Osteocyte (in vitro differentiated cells): ENCODE measurements around the gene GPR107. TPM values are rescaled to one million over a fixed set of nuclear protein-coding genes. Genes with fewer than 3 reads are reported as not detected.

Source experiments
- DNase-seq: peaks from one replicate; pipeline ENCODE4 v3.0.0; 2021; ENCODE audit warnings: mixed read lengths; ENCODE audit not compliant: unreplicated experiment; ENCODE audit errors: extremely low spot score
- H3K27ac Mint-ChIP-seq: one replicate; pipeline ENCODE4 v1.8.0; 2021; ENCODE audit warnings: mild to moderate bottlenecking, mixed read lengths; ENCODE audit not compliant: unreplicated experiment
- H3K27me3 Mint-ChIP-seq: one replicate; pipeline ENCODE4 v1.8.0; 2021; ENCODE audit warnings: mixed read lengths; ENCODE audit not compliant: unreplicated experiment
- H3K36me3 Mint-ChIP-seq: one replicate; pipeline ENCODE4 v1.8.0; 2021; ENCODE audit warnings: mixed read lengths; ENCODE audit not compliant: unreplicated experiment
- H3K4me1 Mint-ChIP-seq: one replicate; pipeline ENCODE4 v1.8.0; 2021; ENCODE audit warnings: mixed read lengths; ENCODE audit not compliant: unreplicated experiment
- H3K4me3 Mint-ChIP-seq: one replicate; pipeline ENCODE4 v1.8.0; 2021; ENCODE audit warnings: mild to moderate bottlenecking, moderate library complexity, mixed read lengths; ENCODE audit not compliant: unreplicated experiment
- H3K9me3 Mint-ChIP-seq: one replicate; pipeline ENCODE4 v1.8.0; 2021; ENCODE audit warnings: mixed read lengths; ENCODE audit not compliant: unreplicated experiment
- total RNA-seq: library from RNA; stranded (reverse); gene quantifications from 2 replicates; pipeline ENCODE4 v1.2.1, GENCODE V29; 2021
- TF ChIP-seq, protein P1 (sequence below): fragments of 200-600 bp; sonication (generic); IDR thresholded peaks from 2 replicates; pipeline ENCODE4 v1.5.0; 2021; ENCODE audit warnings: antibody characterized with exemption, mild to moderate bottlenecking, moderate library complexity

GPR107 gene
- total RNA-seq, 1 donor from 2014 or later: 57.0 TPM

DNA sequence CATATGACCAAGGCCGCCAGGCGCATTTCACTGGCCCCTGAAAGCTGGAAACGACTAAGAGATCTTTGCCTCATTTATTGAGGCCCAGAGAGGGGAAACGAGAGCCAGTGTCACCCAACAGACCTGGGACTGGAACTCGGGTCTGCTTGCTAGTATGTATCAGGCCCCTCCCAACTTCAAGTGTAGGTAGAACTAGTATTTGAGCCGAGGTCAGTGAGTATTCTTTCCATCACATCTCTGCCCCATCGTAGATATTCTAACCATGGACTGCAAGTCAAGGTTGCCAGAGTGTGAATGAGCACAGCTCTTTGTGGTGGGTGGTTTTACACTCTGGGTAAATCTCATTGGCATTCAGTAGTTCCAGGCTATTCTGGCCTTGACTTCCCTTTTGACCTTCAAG lies 42.2 kb downstream of the GPR107 start:
- Mint-ChIP-seq H3K9me3 (no peaks in the 10 kb centered on the region), H3K36me3 (peaks cover 29% of the 10 kb centered on the region), H3K4me3 (no peak overlapping the region), H3K27me3 (no peaks in the 10 kb centered on the region), H3K4me1 (peaks cover 5% of the 10 kb centered on the region), H3K27ac (no peak overlapping the region)
- TF ChIP-seq, protein P1, sequence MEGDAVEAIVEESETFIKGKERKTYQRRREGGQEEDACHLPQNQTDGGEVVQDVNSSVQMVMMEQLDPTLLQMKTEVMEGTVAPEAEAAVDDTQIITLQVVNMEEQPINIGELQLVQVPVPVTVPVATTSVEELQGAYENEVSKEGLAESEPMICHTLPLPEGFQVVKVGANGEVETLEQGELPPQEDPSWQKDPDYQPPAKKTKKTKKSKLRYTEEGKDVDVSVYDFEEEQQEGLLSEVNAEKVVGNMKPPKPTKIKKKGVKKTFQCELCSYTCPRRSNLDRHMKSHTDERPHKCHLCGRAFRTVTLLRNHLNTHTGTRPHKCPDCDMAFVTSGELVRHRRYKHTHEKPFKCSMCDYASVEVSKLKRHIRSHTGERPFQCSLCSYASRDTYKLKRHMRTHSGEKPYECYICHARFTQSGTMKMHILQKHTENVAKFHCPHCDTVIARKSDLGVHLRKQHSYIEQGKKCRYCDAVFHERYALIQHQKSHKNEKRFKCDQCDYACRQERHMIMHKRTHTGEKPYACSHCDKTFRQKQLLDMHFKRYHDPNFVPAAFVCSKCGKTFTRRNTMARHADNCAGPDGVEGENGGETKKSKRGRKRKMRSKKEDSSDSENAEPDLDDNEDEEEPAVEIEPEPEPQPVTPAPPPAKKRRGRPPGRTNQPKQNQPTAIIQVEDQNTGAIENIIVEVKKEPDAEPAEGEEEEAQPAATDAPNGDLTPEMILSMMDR: no peak
- DNase-seq: no peak

DNA sequence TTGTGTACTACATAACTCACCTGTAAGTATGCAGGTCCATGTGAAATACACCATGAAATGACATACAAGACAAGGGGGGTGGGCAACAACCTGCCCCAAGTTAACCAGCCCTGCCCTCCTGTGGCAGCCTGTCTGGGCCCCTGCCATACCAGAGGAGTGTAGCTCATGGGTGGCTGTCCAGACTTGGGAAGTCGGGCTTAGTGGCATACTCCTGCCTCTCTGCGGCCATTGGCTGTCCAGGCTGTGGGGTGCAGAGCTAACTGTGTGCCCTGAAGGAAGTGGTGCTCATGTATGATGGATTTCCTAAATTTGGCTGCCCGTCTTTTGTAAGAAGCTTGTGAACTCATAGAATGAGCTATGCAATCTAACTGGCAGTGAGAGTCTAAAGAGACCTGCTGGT lies 47.0 kb downstream of the GPR107 start:
- no peaks in the 10 kb centered on the region for H3K9me3 Mint-ChIP-seq
- TF ChIP-seq, protein P1: no peak
- H3K27me3 Mint-ChIP-seq: no peaks in the 10 kb centered on the region
- no peak overlapping the region for H3K27ac Mint-ChIP-seq
- peaks cover 34% of the 10 kb centered on the region for H3K36me3 Mint-ChIP-seq
- peaks cover 5% of the 10 kb centered on the region for H3K4me1 Mint-ChIP-seq
- no peak for DNase-seq
- no peak overlapping the region for H3K4me3 Mint-ChIP-seq

DNA sequence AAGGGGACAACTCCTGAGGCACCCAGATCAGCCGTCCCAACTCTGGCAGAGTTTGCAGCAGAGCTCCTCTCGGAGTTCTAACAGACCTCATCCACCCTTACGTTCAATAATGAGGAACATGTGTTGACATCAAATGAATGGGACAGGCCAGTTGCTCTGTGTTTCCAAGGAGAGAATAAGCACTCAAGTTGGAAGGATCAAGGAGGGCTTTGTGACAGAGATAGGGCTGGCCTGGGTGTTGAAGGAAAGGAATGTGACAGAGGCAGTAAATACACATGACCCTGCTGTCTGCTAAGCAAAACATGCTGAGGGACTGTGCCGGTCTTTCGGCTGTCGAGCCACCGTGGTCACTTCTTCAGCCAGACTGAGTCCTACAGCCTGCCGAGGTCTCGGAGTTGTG lies 48.2 kb downstream of the GPR107 start:
- Mint-ChIP-seq H3K36me3 (peaks cover 32% of the 10 kb centered on the region), H3K27me3 (no peaks in the 10 kb centered on the region), H3K4me3 (no peak overlapping the region), H3K9me3 (no peaks in the 10 kb centered on the region), H3K4me1 (peaks cover 5% of the 10 kb centered on the region), H3K27ac (no peak overlapping the region)
- TF ChIP-seq, protein P1: no peak
- DNase-seq: no peak

DNA sequence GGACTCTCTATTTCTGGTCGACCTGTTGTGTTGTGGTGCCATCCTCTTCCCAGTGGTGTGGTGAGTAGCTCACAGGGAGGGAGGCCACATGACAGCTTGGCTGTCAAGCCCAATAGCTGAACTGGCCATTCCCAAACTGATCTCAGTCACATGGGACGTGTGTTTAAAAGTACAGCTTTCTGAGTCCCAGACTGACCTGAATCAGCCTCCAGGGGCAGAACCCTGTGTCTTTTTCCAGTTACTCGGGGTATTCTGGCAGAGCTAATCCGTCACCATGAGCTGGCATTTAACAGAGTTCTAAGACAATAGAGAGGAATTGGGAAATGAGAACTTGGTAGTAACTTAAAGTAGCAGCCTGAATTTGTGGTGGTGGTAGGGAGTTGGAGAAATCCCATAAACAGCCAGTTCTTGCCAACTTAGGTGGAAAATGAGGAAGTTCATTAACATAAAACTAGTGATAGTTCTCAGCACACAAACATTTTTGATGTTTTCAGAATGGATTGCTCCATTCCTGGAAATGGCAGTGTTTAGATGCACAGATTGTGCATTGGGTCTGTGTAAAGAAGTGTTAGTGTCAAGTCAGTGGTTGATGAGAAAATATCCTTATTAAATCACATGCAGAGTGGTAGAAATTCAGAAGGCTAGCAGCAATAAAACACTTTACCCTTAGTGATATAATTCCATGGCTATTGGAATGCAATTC lies 50.9 kb downstream of the GPR107 start:
- H3K4me3 Mint-ChIP-seq: no peak overlapping the region

DNA sequence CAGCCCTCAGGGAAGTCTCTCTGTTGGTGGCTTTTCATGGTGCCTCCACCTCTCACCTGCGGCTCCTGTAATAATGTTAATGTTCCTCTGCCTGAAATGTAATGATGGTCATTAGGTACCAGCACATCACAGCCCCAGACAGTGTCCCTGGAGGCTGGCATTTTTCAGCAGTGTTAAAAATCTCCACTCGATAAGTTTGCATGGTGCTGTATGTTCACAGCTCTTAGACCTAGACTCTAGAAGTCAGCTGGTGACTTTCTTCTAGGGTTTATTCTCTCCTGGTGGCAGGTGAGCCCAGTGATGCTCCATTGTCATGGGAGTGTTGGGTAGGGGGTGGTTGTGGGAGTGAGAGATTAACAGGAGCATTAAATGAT lies 53.1 kb downstream of the GPR107 start:
- TF ChIP-seq, protein P1: no peak
- H3K4me1 Mint-ChIP-seq: peaks cover 12% of the 10 kb centered on the region
- no peaks in the 10 kb centered on the region for H3K9me3 Mint-ChIP-seq
- H3K4me3 Mint-ChIP-seq: no peak overlapping the region
- H3K27ac Mint-ChIP-seq: peak overlapping the region; percentile 27
- no peaks in the 10 kb centered on the region for H3K27me3 Mint-ChIP-seq
- DNase-seq: no peak
- H3K36me3 Mint-ChIP-seq: peaks cover 32% of the 10 kb centered on the region

More for the DNA sequence above, 50.9 kb downstream of the GPR107 start:
- Mint-ChIP-seq H3K27ac (no peak overlapping the region), H3K36me3 (peaks cover 34% of the 10 kb centered on the region), H3K27me3 (no peaks in the 10 kb centered on the region), H3K4me1 (peaks cover 1% of the 10 kb centered on the region), H3K9me3 (no peaks in the 10 kb centered on the region)
- DNase-seq: no peak
- TF ChIP-seq, protein P1: no peak
